Activated gamma-delta T cell treated with anti-CD3 and anti-CD28 coated beads, Interleukin-2, amount 50 U/mL, for 16 hours (primary cell): ENCODE data around the gene SDF2L1.
"Not testable (repeated sequence)": the region's sequence is repeated elsewhere in the genome, so short reads cannot be mapped to it uniquely, and the experiment has no call there.

ENCODE experiments used
- DNase-seq: peaks from one replicate; pipeline ENCODE4 v3.0.0-alpha.2; 2020; ENCODE audit warnings: low read depth

The SDF2L1 gene

GRCh38 chr22:21661991-21662390 is 19.9 kb downstream of the SDF2L1 start:
- DNase-seq: no peak

GRCh38 chr22:21663738-21664137 is 21.6 kb downstream of the SDF2L1 start:
- no peak for DNase-seq

- no peak for DNase-seq
These were observed 23.1 kb downstream of the SDF2L1 start for GRCh38 chr22:21665047-21665851.

GRCh38 chr22:21666786-21667185 is 24.7 kb downstream of the SDF2L1 start:
- no peak for DNase-seq

GRCh38 chr22:21669026-21669425 is 26.9 kb downstream of the SDF2L1 start:
- no peak for DNase-seq

- no peak for DNase-seq
These were observed 30.1 kb downstream of the SDF2L1 start for GRCh38 chr22:21672107-21672629.

GRCh38 chr22:21673534-21674321 is 31.6 kb downstream of the SDF2L1 start:
- DNase-seq: no peak

GRCh38 chr22:21674638-21675245 is 32.6 kb downstream of the SDF2L1 start:
- DNase-seq: no peak

- DNase-seq: no peak
These were observed 35.7 kb downstream of the SDF2L1 start for GRCh38 chr22:21677606-21678443.

- DNase-seq: not testable (repeated sequence)
These were observed 36.7 kb downstream of the SDF2L1 start for GRCh38 chr22:21678842-21679241.

GRCh38 chr22:21679383-21679782 is 37.3 kb downstream of the SDF2L1 start:
- no peak for DNase-seq

GRCh38 chr22:21680830-21681565 is 38.9 kb downstream of the SDF2L1 start:
- no peak for DNase-seq

GRCh38 chr22:21681566-21682370 is 39.7 kb downstream of the SDF2L1 start:
- no peak for DNase-seq

GRCh38 chr22:21682385-21683175 is 40.5 kb downstream of the SDF2L1 start:
- DNase-seq: no peak

GRCh38 chr22:21683401-21683811 is 41.3 kb downstream of the SDF2L1 start:
- no peak for DNase-seq

GRCh38 chr22:21684492-21685163 is 42.5 kb downstream of the SDF2L1 start:
- no peak for DNase-seq

GRCh38 chr22:21685164-21685513 is 43.0 kb downstream of the SDF2L1 start:
- DNase-seq: no peak

GRCh38 chr22:21686193-21686608 is 44.1 kb downstream of the SDF2L1 start:
- no peak for DNase-seq
